Measurements from ENCODE around the gene FERMT2. TPM values are rescaled to one million over a fixed set of nuclear protein-coding genes. Genes with fewer than 3 reads are reported as not detected.

FERMT2 gene
- total and polyA plus RNA-seq, 4 donors: 33.2 to 170 (median 66.6) TPM

DNA sequence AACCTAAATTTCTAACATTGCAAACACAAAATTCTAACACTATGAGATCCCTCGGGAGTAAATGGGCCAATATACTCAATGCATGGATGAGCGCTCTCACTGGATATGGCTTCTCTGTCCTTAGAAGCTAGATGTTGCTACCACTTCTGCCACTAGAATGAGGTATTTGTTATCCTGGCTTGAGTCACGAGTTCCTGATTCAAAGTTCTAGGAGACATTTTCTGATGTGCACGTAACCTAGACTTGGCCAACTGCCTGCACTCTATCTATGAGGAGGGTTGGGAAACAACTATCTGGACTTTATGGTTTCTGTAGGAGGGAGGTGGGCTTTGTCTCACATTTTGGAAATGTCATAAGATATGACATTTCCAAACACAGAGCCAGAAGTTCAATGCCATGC is 37.6 kb downstream of the FERMT2 start:
- H3K9ac ChIP-seq (ENCODE audit: insufficient read depth in 1 of 2, low read length in 2 of 2): no peak overlapping the region
- H3K27ac ChIP-seq (ENCODE audit: low read depth in 1 of 2, low read length in 1 of 2): peak overlapping the region in 1 of 2 donors; percentile 7
- no peak overlapping the region for H3K4me3 ChIP-seq
- no peaks in the 10 kb centered on the region for H3K27me3 ChIP-seq (ENCODE audit: control insufficient read depth in 3 of 3, insufficient read depth in 3 of 3, low read length in 2 of 3)
- H3K9me3 ChIP-seq (ENCODE audit: control insufficient read depth in 4 of 4, insufficient read depth in 3 of 4, low read length in 3 of 4): no peaks in the 10 kb centered on the region
- WGBS, 2 donors: 68% methylated on average over 4 of the region's 4 CpGs
- H3K36me3 ChIP-seq (ENCODE audit: control insufficient read depth in 4 of 4, insufficient read depth in 4 of 4, low read length in 4 of 4): peaks cover 2 to 21% (median 5%) of the 10 kb centered on the region in 4 donors
- DNase-seq: no peak
- TF ChIP-seq, protein P1, sequence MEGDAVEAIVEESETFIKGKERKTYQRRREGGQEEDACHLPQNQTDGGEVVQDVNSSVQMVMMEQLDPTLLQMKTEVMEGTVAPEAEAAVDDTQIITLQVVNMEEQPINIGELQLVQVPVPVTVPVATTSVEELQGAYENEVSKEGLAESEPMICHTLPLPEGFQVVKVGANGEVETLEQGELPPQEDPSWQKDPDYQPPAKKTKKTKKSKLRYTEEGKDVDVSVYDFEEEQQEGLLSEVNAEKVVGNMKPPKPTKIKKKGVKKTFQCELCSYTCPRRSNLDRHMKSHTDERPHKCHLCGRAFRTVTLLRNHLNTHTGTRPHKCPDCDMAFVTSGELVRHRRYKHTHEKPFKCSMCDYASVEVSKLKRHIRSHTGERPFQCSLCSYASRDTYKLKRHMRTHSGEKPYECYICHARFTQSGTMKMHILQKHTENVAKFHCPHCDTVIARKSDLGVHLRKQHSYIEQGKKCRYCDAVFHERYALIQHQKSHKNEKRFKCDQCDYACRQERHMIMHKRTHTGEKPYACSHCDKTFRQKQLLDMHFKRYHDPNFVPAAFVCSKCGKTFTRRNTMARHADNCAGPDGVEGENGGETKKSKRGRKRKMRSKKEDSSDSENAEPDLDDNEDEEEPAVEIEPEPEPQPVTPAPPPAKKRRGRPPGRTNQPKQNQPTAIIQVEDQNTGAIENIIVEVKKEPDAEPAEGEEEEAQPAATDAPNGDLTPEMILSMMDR (IDR thresholded peaks at IDR 0.05; ENCODE audit: control extremely low read depth, extremely low read depth): no peak
- no peak for ATAC-seq (ENCODE audit: insufficient read depth, low FRiP score)
- peaks cover 3 to 17% (median 12%) of the 10 kb centered on the region in 5 donors for H3K4me1 ChIP-seq (ENCODE audit: control insufficient read depth in 5 of 5, insufficient read depth in 5 of 5, low read length in 5 of 5)

DNA sequence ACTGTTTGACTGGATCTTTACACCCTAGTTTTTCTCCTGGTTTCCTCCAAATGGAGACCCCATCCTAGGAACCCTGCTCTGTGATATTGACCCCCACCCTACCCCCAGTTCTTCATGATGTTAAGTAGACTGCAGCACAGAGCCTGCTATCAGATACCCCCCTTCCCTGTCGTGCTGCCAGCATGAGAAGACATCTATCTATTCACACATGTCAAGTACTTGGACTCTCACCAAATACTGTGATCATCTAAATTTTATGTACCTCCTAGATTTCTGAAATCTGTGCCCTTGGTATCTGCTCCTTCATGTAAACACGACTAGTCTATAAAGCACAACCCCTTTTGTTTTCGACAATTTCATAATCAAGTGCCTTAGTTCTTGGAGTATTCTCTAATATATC is 38.9 kb downstream of the FERMT2 start:
- ATAC-seq (ENCODE audit: insufficient read depth, low FRiP score) (no peak), DNase-seq (peak in 1 of 3 donors; percentile 29)
- Histone ChIP-seq H3K27ac (ENCODE audit: low read depth in 1 of 2, low read length in 1 of 2) (no peak overlapping the region), H3K4me1 (ENCODE audit: control insufficient read depth in 5 of 5, insufficient read depth in 5 of 5, low read length in 5 of 5) (peaks cover 0 to 15% (median 5%) of the 10 kb centered on the region in 5 donors), H3K9me3 (ENCODE audit: control insufficient read depth in 4 of 4, insufficient read depth in 3 of 4, low read length in 3 of 4) (no peaks in the 10 kb centered on the region), H3K36me3 (ENCODE audit: control insufficient read depth in 4 of 4, insufficient read depth in 4 of 4, low read length in 4 of 4) (peaks cover 2 to 18% (median 5%) of the 10 kb centered on the region in 4 donors), H3K4me3 (no peak overlapping the region), H3K27me3 (ENCODE audit: control insufficient read depth in 3 of 3, insufficient read depth in 3 of 3, low read length in 2 of 3) (no peaks in the 10 kb centered on the region), H3K9ac (ENCODE audit: insufficient read depth in 1 of 2, low read length in 2 of 2) (no peak overlapping the region)
- WGBS, 2 donors: 73 to 80% methylated on average over 3 of the region's 3 CpGs
- TF ChIP-seq, protein P1 (IDR thresholded peaks at IDR 0.05; ENCODE audit: control extremely low read depth, extremely low read depth): no peak

DNA sequence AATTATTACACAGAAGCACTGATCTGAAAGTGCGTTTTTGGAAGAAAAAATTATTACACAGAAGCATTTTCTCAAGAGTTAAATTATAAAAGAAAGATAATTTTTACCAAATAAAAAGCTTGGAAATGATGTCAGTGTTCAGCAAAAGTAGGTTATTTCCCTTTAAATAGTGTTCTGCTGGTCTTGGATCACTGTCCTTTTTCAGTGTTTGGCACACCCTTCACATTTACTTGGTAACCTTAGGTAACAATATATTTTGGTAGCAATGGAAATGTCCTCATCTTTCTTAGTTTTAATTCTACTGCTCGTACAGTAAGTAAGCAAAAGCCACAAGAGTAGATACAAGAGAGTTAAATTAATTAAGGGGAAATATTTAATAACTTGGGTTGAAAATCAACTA is 40.3 kb downstream of the FERMT2 start:
- no peak overlapping the region for H3K27ac ChIP-seq (ENCODE audit: low read depth in 1 of 2, low read length in 1 of 2)
- no peaks in the 10 kb centered on the region for H3K9me3 ChIP-seq (ENCODE audit: control insufficient read depth in 4 of 4, insufficient read depth in 3 of 4, low read length in 3 of 4)
- H3K4me1 ChIP-seq (ENCODE audit: control insufficient read depth in 5 of 5, insufficient read depth in 5 of 5, low read length in 5 of 5): peaks cover 0 to 18% (median 3%) of the 10 kb centered on the region in 5 donors
- H3K4me3 ChIP-seq: no peak overlapping the region
- peaks cover 0 to 9% (median 3%) of the 10 kb centered on the region in 4 donors for H3K36me3 ChIP-seq (ENCODE audit: control insufficient read depth in 4 of 4, insufficient read depth in 4 of 4, low read length in 4 of 4)
- 63 to 84% methylated on average over 2 of the region's 2 CpGs for WGBS, 2 donors
- TF ChIP-seq, protein P1 (IDR thresholded peaks at IDR 0.05; ENCODE audit: control extremely low read depth, extremely low read depth): no peak
- ATAC-seq (ENCODE audit: insufficient read depth, low FRiP score) (no peak), DNase-seq (peak in 1 of 3 donors; percentile 26)
- no peak overlapping the region for H3K9ac ChIP-seq (ENCODE audit: insufficient read depth in 1 of 2, low read length in 2 of 2)
- H3K27me3 ChIP-seq (ENCODE audit: control insufficient read depth in 3 of 3, insufficient read depth in 3 of 3, low read length in 2 of 3): no peaks in the 10 kb centered on the region

DNA sequence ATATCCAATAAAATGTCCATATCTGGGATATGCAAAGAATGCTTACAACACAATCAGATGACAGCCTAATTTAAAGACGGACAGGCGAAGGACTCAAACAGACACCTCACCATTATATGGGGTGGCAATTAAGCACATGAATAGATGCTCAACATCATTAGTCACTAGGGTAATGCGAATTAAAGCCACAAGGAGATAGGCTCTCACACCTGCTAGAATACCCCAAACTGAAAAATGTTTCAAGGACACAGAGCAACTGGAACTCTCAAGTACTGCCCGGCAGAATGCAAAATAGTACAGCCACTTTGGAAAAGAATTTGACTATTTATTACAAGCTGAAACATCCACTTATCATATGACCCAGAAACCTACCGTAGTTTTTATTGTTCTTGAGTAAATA is 42.9 kb downstream of the FERMT2 start:
- Histone ChIP-seq H3K27ac (ENCODE audit: low read depth in 1 of 2, low read length in 1 of 2) (no peak overlapping the region), H3K9me3 (ENCODE audit: control insufficient read depth in 4 of 4, insufficient read depth in 3 of 4, low read length in 3 of 4) (no peaks in the 10 kb centered on the region), H3K4me1 (ENCODE audit: control insufficient read depth in 5 of 5, insufficient read depth in 5 of 5, low read length in 5 of 5) (peaks cover 0 to 29% (median 5%) of the 10 kb centered on the region in 5 donors), H3K9ac (ENCODE audit: insufficient read depth in 1 of 2, low read length in 2 of 2) (no peak overlapping the region), H3K36me3 (ENCODE audit: control insufficient read depth in 4 of 4, insufficient read depth in 4 of 4, low read length in 4 of 4) (peaks cover 0 to 9% (median 3%) of the 10 kb centered on the region in 4 donors), H3K4me3 (no peak overlapping the region), H3K27me3 (ENCODE audit: control insufficient read depth in 3 of 3, insufficient read depth in 3 of 3, low read length in 2 of 3) (no peaks in the 10 kb centered on the region)
- ATAC-seq (ENCODE audit: insufficient read depth, low FRiP score) (no peak), DNase-seq (no peak)
- TF ChIP-seq, protein P1 (IDR thresholded peaks at IDR 0.05; ENCODE audit: control extremely low read depth, extremely low read depth): no peak
- WGBS, 2 donors: 86 to 91% methylated on average over 5 of the region's 5 CpGs
